Measurements from ENCODE around the gene COX8C.

DNA sequence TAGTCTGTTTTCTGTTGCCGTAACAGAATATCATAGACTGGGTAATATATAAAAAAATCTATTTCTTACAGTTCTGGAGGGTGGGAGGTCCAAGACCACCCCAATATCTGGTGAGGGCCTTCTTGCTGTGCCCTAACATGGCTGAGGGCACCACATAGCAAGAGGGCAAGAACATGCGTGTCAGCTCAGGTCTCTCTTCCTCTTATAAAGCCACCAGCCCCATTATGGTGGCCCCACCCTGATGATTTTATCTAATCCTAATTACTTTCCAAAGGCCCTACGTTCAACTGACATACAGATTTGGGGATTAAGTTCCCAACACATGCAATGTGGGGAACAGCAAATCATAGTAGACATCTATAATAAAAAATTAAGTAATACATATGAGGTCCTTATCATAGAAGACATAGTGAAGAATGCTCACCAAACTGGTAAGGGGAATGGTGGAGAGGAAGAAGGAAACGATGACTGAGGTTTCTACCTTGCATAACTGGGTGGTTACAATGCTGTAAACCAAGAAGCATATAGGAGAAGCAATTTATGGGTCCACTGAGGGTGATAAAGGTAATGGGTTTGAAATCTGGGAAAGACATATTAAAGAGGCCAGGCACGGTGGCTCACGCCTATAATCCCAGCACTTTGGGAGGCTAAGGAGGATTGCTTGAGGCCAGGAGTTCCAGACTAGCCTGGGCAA, 41.1 kb upstream of the COX8C start:
- no peak for TF ChIP-seq POLR2A (IDR thresholded peaks at IDR 0.05)
- TF ChIP-seq, protein P1, sequence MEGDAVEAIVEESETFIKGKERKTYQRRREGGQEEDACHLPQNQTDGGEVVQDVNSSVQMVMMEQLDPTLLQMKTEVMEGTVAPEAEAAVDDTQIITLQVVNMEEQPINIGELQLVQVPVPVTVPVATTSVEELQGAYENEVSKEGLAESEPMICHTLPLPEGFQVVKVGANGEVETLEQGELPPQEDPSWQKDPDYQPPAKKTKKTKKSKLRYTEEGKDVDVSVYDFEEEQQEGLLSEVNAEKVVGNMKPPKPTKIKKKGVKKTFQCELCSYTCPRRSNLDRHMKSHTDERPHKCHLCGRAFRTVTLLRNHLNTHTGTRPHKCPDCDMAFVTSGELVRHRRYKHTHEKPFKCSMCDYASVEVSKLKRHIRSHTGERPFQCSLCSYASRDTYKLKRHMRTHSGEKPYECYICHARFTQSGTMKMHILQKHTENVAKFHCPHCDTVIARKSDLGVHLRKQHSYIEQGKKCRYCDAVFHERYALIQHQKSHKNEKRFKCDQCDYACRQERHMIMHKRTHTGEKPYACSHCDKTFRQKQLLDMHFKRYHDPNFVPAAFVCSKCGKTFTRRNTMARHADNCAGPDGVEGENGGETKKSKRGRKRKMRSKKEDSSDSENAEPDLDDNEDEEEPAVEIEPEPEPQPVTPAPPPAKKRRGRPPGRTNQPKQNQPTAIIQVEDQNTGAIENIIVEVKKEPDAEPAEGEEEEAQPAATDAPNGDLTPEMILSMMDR (IDR thresholded peaks at IDR 0.05), result no peak
